Esophagus muscularis mucosa (tissue), 4 donors: ENCODE measurements around the gene VILL. TPM values are rescaled to one million over a fixed set of nuclear protein-coding genes. Genes with fewer than 3 reads are reported as not detected.

Experiments used
- DNase-seq: peaks from one replicate; pipeline ENCODE4 v3.0.0-alpha.2; 2017; ENCODE audit errors: extremely low spot score
- H3K27ac ChIP-seq, 4 donors: fragments of 200-600 bp; sonication (generic); replicated peaks in 1 of 4; 1 replicate in 3 of 4; 2 replicates in 1 of 4; pipeline ENCODE4 v1.5.1; 2016 to 2019; ENCODE audit warnings: mild to moderate bottlenecking in 1 of 4
- H3K27me3 ChIP-seq, 4 donors: fragments of 200-600 bp; sonication (generic); one replicate each; pipeline versions ENCODE4 v1.5.1 to v1.6.0; 2016 to 2019
- H3K36me3 ChIP-seq, 4 donors: fragments of 200-600 bp; sonication (generic); one replicate each; pipeline ENCODE4 v1.5.1; 2016 to 2019
- H3K4me1 ChIP-seq, 4 donors: fragments of 200-600 bp; sonication (generic); one replicate each; pipeline ENCODE4 v1.5.1; 2016 to 2019
- H3K4me3 ChIP-seq, 4 donors: fragments of 200-600 bp; sonication (generic); 1 replicate in 2 of 4; 2 replicates in 2 of 4; pipeline ENCODE4 v1.5.1; 2016 to 2019; ENCODE audit warnings: mild to moderate bottlenecking in 4 of 4, moderate library complexity in 1 of 4
- H3K9me3 ChIP-seq, 4 donors: fragments of 200-600 bp; sonication (generic); 1 replicate in 3 of 4; 2 replicates in 1 of 4; pipeline ENCODE4 v1.5.1; 2016 to 2019
- EP300 ChIP-seq: sonication (generic); formaldehyde crosslinking; IDR thresholded peaks from one replicate; pipeline ENCODE4 v1.6.1; 2017; ENCODE audit warnings: antibody characterized with exemption
- POLR2A ChIP-seq: fragments of 450-650 bp; IDR thresholded peaks from one replicate; pipeline ENCODE4 v1.6.1; 2017; ENCODE audit warnings: antibody characterized with exemption, moderate library complexity, mild to moderate bottlenecking, low read depth
- POLR2AphosphoS5 ChIP-seq, 2 donors: sonication (generic); formaldehyde crosslinking; IDR thresholded peaks; one replicate each; pipeline ENCODE4 v1.6.1; 2017; ENCODE audit warnings: antibody characterized with exemption in 2 of 2
- WGBS: methylation state at CpG from one replicate; pipeline ENCODE4 v1.1.5; 2018; 5-methylcytosine and 5-hydroxymethylcytosine counted together
- intact Hi-C: fragments of 100-400 bp; cut with DNase I; formaldehyde crosslinking; loops from one replicate; pipeline ENCODE4 v1.15.1; 2023
- total RNA-seq, 4 donors: library from RNA; depleted of rRNA; stranded (reverse); fragments of >200 nt; gene quantifications; one replicate each; pipeline versions ENCODE4 v1.1.0 to v1.2.1, GENCODE V29; 2016
- TF ChIP-seq, protein P1 (sequence below), 3 experiments: fragments of 200-600 bp in 2 of 3; fragments of 450-650 bp in 1 of 3; sonication (generic) in 2 of 3; IDR thresholded peaks; one replicate each; pipeline ENCODE4 v1.5.1; 2017 to 2019; ENCODE audit warnings: antibody characterized with exemption in 3 of 3, mild to moderate bottlenecking in 2 of 3, moderate library complexity in 1 of 3

Gene VILL
- total RNA-seq, 4 donors from 2014 or later = 3.2 to 5.1 (median 4.4) TPM

DNA sequence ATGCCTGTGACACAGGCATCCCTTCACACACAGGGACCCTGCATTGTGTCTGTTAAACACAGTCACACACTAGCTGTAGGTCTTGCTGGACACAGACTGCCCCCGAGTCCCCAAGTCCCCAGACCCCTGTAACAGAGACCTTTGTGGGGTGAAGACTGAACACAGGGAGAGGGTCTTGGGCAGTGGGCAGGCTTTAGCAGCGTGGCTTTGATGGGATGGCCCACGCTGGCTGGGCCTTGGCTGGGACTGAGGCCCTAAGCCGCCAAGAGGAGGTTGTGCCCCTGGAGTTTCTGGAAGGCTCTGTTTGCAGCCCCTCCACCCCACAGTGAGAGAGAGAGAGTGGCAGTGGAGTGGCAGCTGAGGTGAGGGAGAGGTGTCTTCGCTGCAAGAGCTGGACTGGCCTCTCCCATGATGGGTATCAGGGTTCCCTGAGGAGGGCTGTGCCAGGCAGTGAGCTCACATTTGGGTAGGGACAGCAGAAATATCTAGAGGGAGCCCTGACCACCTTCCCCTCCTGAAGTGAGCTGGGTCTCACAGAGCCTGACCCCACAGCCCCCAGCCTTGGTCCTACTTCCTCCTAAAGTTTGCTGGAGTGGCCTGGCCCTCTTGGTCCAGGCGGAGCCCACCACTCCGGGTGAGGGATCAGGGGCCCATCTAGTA is 635 bp upstream of the VILL start:
- H3K27me3 ChIP-seq = no peaks in the 10 kb centered on the region
- H3K9me3 ChIP-seq = no peaks in the 10 kb centered on the region
- DNase-seq = no peak
- no peak for TF ChIP-seq POLR2A
- TF ChIP-seq POLR2AphosphoS5 (IDR thresholded peaks at IDR 0.05) = no peak
- TF ChIP-seq, protein P1, sequence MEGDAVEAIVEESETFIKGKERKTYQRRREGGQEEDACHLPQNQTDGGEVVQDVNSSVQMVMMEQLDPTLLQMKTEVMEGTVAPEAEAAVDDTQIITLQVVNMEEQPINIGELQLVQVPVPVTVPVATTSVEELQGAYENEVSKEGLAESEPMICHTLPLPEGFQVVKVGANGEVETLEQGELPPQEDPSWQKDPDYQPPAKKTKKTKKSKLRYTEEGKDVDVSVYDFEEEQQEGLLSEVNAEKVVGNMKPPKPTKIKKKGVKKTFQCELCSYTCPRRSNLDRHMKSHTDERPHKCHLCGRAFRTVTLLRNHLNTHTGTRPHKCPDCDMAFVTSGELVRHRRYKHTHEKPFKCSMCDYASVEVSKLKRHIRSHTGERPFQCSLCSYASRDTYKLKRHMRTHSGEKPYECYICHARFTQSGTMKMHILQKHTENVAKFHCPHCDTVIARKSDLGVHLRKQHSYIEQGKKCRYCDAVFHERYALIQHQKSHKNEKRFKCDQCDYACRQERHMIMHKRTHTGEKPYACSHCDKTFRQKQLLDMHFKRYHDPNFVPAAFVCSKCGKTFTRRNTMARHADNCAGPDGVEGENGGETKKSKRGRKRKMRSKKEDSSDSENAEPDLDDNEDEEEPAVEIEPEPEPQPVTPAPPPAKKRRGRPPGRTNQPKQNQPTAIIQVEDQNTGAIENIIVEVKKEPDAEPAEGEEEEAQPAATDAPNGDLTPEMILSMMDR (IDR thresholded peaks at IDR 0.05) = no peak
- no peak for TF ChIP-seq EP300
- H3K27ac ChIP-seq = no peak overlapping the region
- intact Hi-C loops = no loop called here
- H3K4me1 ChIP-seq = peaks cover 4 to 19% (median 16%) of the 10 kb centered on the region in 4 donors
- H3K36me3 ChIP-seq = peaks cover 0 to 5% (median 1%) of the 10 kb centered on the region in 4 donors
- WGBS = 91% methylated on average over 5 of the region's 7 CpGs
- H3K4me3 ChIP-seq = no peak overlapping the region

GRCh38 chr3:37991109-37991508 is 523 bp downstream of the VILL start:
- TF ChIP-seq, protein P1 (IDR thresholded peaks at IDR 0.05) = no peak
- TF ChIP-seq POLR2A = no peak
- no peak for TF ChIP-seq POLR2AphosphoS5 (IDR thresholded peaks at IDR 0.05)
- TF ChIP-seq EP300 = no peak
- H3K4me3 ChIP-seq = no peak overlapping the region
- no peak overlapping the region for H3K27ac ChIP-seq
- H3K36me3 ChIP-seq = no peaks in the 10 kb centered on the region
- H3K4me1 ChIP-seq = peaks cover 4 to 22% (median 18%) of the 10 kb centered on the region in 4 donors
- H3K9me3 ChIP-seq = no peaks in the 10 kb centered on the region
- H3K27me3 ChIP-seq = no peaks in the 10 kb centered on the region
- DNase-seq = no peak
- intact Hi-C loops = no loop called here
- WGBS = 56% methylated on average over 6 of the region's 6 CpGs

GRCh38 chr3:37991823-37992222 is 1.2 kb downstream of the VILL start:
- Histone ChIP-seq H3K9me3 (no peaks in the 10 kb centered on the region), H3K27ac (no peak overlapping the region), H3K4me1 (peaks cover 4 to 22% (median 18%) of the 10 kb centered on the region in 4 donors), H3K27me3 (no peaks in the 10 kb centered on the region), H3K4me3 (no peak overlapping the region), H3K36me3 (no peaks in the 10 kb centered on the region)
- DNase-seq = no peak
- TF ChIP-seq, protein P1 (IDR thresholded peaks at IDR 0.05) = no peak
- no peak for TF ChIP-seq POLR2AphosphoS5 (IDR thresholded peaks at IDR 0.05)
- no peak for TF ChIP-seq POLR2A
- no peak for TF ChIP-seq EP300
- 86% methylated on average over 7 of the region's 7 CpGs for whole genome bisulfite sequencing
- intact Hi-C loops = no loop called here

DNA sequence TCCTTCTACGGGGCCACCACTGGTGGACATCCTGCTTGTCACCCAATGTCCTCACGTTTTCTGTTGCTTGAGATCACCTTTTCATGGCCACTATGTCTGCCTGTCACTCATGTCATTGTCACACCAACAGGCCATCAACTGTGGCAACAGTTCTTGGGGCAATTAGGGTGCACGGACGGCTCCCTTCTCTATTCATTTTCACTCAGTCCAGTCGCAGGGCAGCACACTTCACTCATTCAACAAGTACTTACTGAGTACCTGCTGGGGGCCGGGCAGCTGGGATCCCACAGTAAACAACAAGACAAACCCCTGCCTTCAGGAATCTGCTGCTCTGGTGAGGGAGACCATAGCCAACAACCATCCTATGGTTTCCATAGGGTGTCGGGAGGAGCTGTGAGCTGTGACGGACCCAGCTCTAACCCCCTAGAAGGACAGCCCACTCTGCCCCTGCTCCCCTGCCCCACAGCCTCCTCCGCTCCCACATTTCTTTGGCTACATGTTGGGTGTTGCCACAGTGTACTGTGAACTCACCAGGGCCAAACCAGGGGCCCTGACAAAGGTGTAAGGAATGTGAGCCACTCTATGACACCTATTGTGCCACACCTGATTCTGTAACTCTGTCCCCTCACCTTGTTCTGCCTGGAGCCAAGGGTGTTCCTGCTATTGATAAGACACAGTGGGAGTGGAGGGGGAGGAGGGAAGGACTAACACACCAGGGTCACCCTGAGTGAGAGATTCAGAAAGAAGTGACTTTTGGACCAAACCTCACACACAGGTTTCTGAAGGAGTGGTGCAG is 1.9 kb downstream of the VILL start:
- Histone ChIP-seq H3K27me3 (no peaks in the 10 kb centered on the region), H3K27ac (no peak overlapping the region), H3K36me3 (no peaks in the 10 kb centered on the region), H3K4me3 (no peak overlapping the region), H3K4me1 (peaks cover 4 to 28% (median 20%) of the 10 kb centered on the region in 4 donors), H3K9me3 (no peaks in the 10 kb centered on the region)
- TF ChIP-seq POLR2AphosphoS5 (IDR thresholded peaks at IDR 0.05) (no peak), EP300 (no peak), POLR2A (no peak)
- TF ChIP-seq, protein P1 (IDR thresholded peaks at IDR 0.05) = no peak
- DNase-seq = no peak
- intact Hi-C loops = no loop called here
- WGBS = 90% methylated on average over 9 of the region's 9 CpGs
